Heart left ventricle (tissue), 16 donors: ENCODE measurements around the gene TPP2. TPM values are rescaled to one million over a fixed set of nuclear protein-coding genes. Genes with fewer than 3 reads are reported as not detected.
A peak's percentile ranks its signal among the peaks of the same experiment; 100 is the strongest.

Experiments
- ATAC-seq, 4 donors: fragments of 200-7000 bp; cut with Tn5 transposase; one replicate each; pipeline ENCODE4 v1.9.1; 2020 to 2022; ENCODE audit warnings: moderate library complexity in 4 of 4, mild to moderate bottlenecking in 3 of 4, moderate number of reproducible peaks in 1 of 4
- DNase-seq, 5 donors: peaks; one replicate each; pipeline ENCODE4 v3.0.0-alpha.2; 2020
- H3K27ac ChIP-seq, 12 donors: fragments of 200-600 bp; sonication (generic) in 4 of 12; one replicate each; pipeline versions ENCODE4 v1.5.0 to v1.8.0; 2016 to 2022; ENCODE audit warnings: mild to moderate bottlenecking in 2 of 12
- H3K27me3 ChIP-seq, 9 donors: fragments of 200-600 bp; sonication (generic) in 2 of 9; one replicate each; pipeline versions ENCODE4 v1.5.1 to v1.8.0; 2016 to 2022; ENCODE audit warnings: mild to moderate bottlenecking in 3 of 9
- H3K36me3 ChIP-seq, 9 donors: fragments of 200-600 bp; sonication (generic) in 2 of 9; one replicate each; pipeline versions ENCODE4 v1.5.0 to v1.8.0; 2018 to 2022; ENCODE audit warnings: mild to moderate bottlenecking in 2 of 9
- H3K4me1 ChIP-seq, 12 donors: fragments of 200-600 bp; sonication (generic) in 4 of 12; one replicate each; pipeline versions ENCODE4 v1.5.0 to v1.8.0; 2016 to 2022; ENCODE audit warnings: mild to moderate bottlenecking in 3 of 12
- H3K4me3 ChIP-seq, 12 donors: fragments of 200-600 bp; sonication (generic) in 4 of 12; one replicate each; pipeline versions ENCODE4 v1.5.0 to v1.8.0; 2017 to 2022; ENCODE audit warnings: mild to moderate bottlenecking in 9 of 12, moderate library complexity in 4 of 12
- H3K9me3 ChIP-seq, 12 donors: fragments of 200-600 bp; sonication (generic) in 4 of 12; one replicate each; pipeline versions ENCODE4 v1.5.0 to v1.8.0; 2016 to 2022; ENCODE audit warnings: mild to moderate bottlenecking in 1 of 12
- CTCF ChIP-seq, 12 donors: fragments of 200-600 bp; sonication (generic) in 4 of 12; IDR thresholded peaks; one replicate each; pipeline versions ENCODE4 v1.5.0 to v1.8.0; 2018 to 2022; ENCODE audit warnings: antibody characterized with exemption in 12 of 12, mild to moderate bottlenecking in 5 of 12
- POLR2A ChIP-seq, 2 donors: fragments of 450-650 bp; IDR thresholded peaks; one replicate each; pipeline ENCODE4 v1.6.1; 2017; ENCODE audit warnings: antibody characterized with exemption in 2 of 2, mild to moderate bottlenecking in 2 of 2, moderate library complexity in 2 of 2
- WGBS, 4 donors: extraction: QIAGEN DNeasy Blood & Tissue Kit in 2 of 4; methylation state at CpG; one replicate each; pipeline versions ENCODE4 v1.1.5 to v1.1.7; 2013 to 2018; 5-methylcytosine and 5-hydroxymethylcytosine counted together
- intact Hi-C, 10 donors: fragments of 100-400 bp; cut with DNase I; formaldehyde crosslinking; loops; one replicate each; pipeline versions ENCODE4 v1.11.1 to v1.14.2; 2022
- polyA plus RNA-seq, 2 donors: library from polyadenylated mRNA; stranded (reverse); fragments of 200-250 nt; gene quantifications; one replicate each; pipeline ENCODE4 v1.2.3, GENCODE V29; 2013
- total RNA-seq, 9 donors: library from RNA; depleted of rRNA in 2 of 9; stranded (reverse); fragments of >200 nt in 2 of 9; fragmentation: NEBNext Ultra II Directional in 3 of 9; extraction: Animal tissue kit (Norgen Biotek cat#: 25700) in 3 of 9; gene quantifications; one replicate each; pipeline versions ENCODE4 v1.1.0 to v1.2.4, GENCODE V29; 2016 to 2023
- donor health status: ischemic (EF 13 %, LVEDD 7.1; RV severe dilation, severe dysfunction).
- donor health status: healthy with polysubstance abuse.
- donor health status: DM: no; HTN: yes; CAD: no.
- donor health status: DM: no; HTN: no; CAD: no.
- donor health status: ischemic (EF 25% LVEDD 6.9; RV normal size, moderate dysfunction).
- donor health status: ischemic (EF 25% LVEDD 5.7; RV mildly dilated, moderate dysfunction).
- donor health status: healthy.
- donor health status: DM: yes; HTN: yes; CAD: no.
- donor health status: ischemic (EF 35%, LVEDD 5.7; RV mildly dilated, moderate dysfunction).
- donor health status: nonischemic (EF 11% LVEDD 7.7; RV severe dilation, severe dysfunction).
- donor health status: DM: yes; HTN: yes; CAD: no.
- donor health status: PGD.
- donor health status: ischemic (EF 29% LVEDD 5.4; RV normal size, mild dysfunction).
- donor health status: nonischemic (EF 23%, LVEDD 6.1; RV moderate dilation, normal function).

The TPP2 gene
- total and polyA plus RNA-seq, 11 donors = 13.0 to 37.9 (median 32.4) TPM

DNA sequence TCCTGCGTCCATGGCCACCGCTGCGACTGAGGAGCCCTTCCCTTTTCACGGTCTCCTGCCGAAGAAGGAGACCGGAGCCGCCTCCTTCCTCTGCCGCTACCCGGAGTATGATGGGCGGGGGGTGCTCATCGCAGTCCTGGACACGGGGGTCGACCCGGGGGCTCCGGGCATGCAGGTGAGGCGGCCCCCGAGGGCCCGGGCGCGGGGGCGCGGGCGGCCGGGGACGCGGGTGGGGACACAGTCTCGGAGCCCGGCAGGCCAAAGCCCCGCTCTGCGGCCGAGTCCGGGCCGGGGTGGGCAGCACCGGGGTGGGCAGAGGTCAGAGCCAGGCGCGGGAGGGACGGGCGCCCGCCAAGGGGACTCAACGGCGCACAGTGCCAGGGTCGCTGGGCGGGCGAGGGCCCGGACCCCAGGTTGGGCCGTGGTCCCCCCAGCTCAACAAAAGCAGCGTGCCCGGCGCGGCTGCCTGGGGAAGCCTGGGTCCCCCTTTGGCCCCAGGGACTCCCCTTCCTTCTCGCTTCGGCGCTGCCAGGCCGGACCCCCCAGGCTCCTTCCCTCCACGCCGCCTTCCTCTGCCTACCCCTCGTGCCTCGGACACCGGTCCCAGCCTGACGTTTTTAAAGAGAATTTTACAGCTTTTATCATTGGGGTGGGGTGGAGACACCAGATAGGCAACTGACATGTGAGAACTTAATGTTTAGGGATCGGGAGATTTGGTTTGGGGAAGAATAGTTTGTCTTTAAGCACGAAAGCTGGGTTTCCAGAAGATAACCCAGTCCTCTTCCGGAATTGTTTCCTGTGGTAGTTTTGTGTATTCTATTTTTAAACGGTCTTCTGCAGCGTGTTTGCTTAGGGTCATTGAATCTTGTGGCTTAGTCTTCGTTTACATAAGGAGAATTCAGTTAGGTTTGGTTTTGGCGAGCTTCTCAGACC lies 509 bp downstream of the TPP2 start:
- H3K27me3 ChIP-seq = no peaks in the 10 kb centered on the region
- H3K27ac ChIP-seq = peak overlapping the region; percentile 90 to 100 (median 97)
- ATAC-seq (peak in 2 of 4 donors; percentile 15 to 39), DNase-seq (peak in 4 of 5 donors; percentile 20 to 65 (median 35))
- WGBS, 4 donors = 0 to 1% (median 1%) methylated on average over 30 to 67 of the region's 67 CpGs
- H3K9me3 ChIP-seq = no peaks in the 10 kb centered on the region
- H3K4me1 ChIP-seq = peaks cover 0 to 71% (median 38%) of the 10 kb centered on the region in 12 donors
- peaks cover 0 to 7% (median 0%) of the 10 kb centered on the region in 9 donors for H3K36me3 ChIP-seq
- intact Hi-C loops = loop anchor here in 8 of 10 donors (2.0 to 5.0 kb wide), 9 partner anchors 50 to 250 kb away; partner anchors contain the start of genes ERCC5 (in 2 of the 8), TEX30 (in 2 of the 8), BIVM (in 1 of the 8) and POGLUT2 (in 1 of the 8)
- no peak for TF ChIP-seq CTCF (IDR thresholded peaks at IDR 0.05)
- peak overlapping the region; percentile 64 to 97 (median 86) for H3K4me3 ChIP-seq

- Histone ChIP-seq H3K4me3 (peak overlapping the region in 11 of 12 donors; percentile 64 to 97 (median 87)), H3K36me3 (peaks cover 0 to 7% (median 0%) of the 10 kb centered on the region in 9 donors), H3K9me3 (no peaks in the 10 kb centered on the region), H3K4me1 (peaks cover 0 to 69% (median 31%) of the 10 kb centered on the region in 12 donors), H3K27ac (peak overlapping the region in 6 of 12 donors; percentile 95 to 100 (median 98)), H3K27me3 (no peaks in the 10 kb centered on the region)
- 2 to 5% (median 4%) methylated on average over 6 of the region's 6 CpGs for WGBS, 4 donors
- intact Hi-C loops = loop anchor here in 5 of 10 donors (5.0 kb wide), 5 partner anchors 49 to 249 kb away; partner anchors contain the start of genes ERCC5 (in 1 of the 5) and TEX30 (in 1 of the 5)
- TF ChIP-seq POLR2A (IDR thresholded peaks at IDR 0.05) = no peak
- TF ChIP-seq CTCF (IDR thresholded peaks at IDR 0.05) = no peak
- no peak for ATAC-seq
- DNase-seq = no peak
Observed at GRCh38 chr13:102598061-102598460, 1.3 kb downstream of the TPP2 start.

- Histone ChIP-seq H3K4me3 (no peak overlapping the region), H3K36me3 (peaks cover 0 to 7% (median 0%) of the 10 kb centered on the region in 9 donors), H3K4me1 (peaks cover 0 to 65% (median 32%) of the 10 kb centered on the region in 12 donors), H3K27me3 (no peaks in the 10 kb centered on the region), H3K27ac (no peak overlapping the region), H3K9me3 (no peaks in the 10 kb centered on the region)
- intact Hi-C loops = loop anchor here in 5 of 10 donors (5.0 kb wide), 5 partner anchors 48 to 248 kb away; partner anchors contain the start of genes ERCC5 (in 1 of the 5) and TEX30 (in 1 of the 5)
- 68 to 74% (median 70%) methylated on average over 3 of the region's 3 CpGs for WGBS, 4 donors
- DNase-seq (no peak), ATAC-seq (no peak)
- TF ChIP-seq POLR2A (IDR thresholded peaks at IDR 0.05) (no peak), CTCF (IDR thresholded peaks at IDR 0.05) (no peak)
Observed at GRCh38 chr13:102599426-102600012, 2.7 kb downstream of the TPP2 start.
